ENCODE data around the gene RSKR.
A peak's percentile ranks its signal among the peaks of the same experiment; 100 is the strongest.
"Not testable (repeated sequence)": the region's sequence is repeated elsewhere in the genome, so short reads cannot be mapped to it uniquely, and the experiment has no call there.

The RSKR gene

DNA sequence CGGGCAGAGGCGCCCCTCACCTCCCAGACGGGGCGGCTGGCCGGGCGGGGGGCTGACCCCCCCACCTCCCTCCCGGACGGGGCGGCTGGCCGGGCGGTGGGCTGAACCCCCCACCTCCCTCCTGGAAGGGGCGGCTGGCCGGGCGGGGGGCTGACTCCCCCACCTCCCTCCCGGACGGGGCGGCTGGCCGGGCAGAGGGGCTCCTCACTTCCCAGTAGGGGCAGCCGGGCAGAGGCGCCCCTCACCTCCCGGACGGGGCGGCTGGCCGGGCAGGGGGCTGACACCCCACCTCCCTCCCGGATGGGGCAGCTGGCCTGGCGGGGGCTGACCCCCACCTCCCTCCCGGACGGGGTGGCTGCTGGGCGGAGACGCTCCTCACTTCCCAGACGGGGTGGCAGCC, 10.0 kb downstream of the RSKR start:
- H3K4me3 ChIP-seq (ENCODE audit: low read depth in 1 of 2, low read length in 2 of 2); H3K27me3 ChIP-seq (ENCODE audit: control insufficient read depth in 1 of 2, insufficient read depth in 2 of 2, low read length in 2 of 2); H3K9me3 ChIP-seq (ENCODE audit: control insufficient read depth in 1 of 2, low read length in 2 of 2); H3K27ac ChIP-seq (ENCODE audit: low read depth, low read length); H3K36me3 ChIP-seq (ENCODE audit: control insufficient read depth in 1 of 2, insufficient read depth in 2 of 2, low read length in 2 of 2); H3K4me1 ChIP-seq (ENCODE audit: control insufficient read depth in 1 of 2, insufficient read depth in 2 of 2, low read length in 2 of 2); H3K9ac ChIP-seq (ENCODE audit: low read depth in 1 of 2, low read length in 2 of 2): not testable (repeated sequence)

DNA sequence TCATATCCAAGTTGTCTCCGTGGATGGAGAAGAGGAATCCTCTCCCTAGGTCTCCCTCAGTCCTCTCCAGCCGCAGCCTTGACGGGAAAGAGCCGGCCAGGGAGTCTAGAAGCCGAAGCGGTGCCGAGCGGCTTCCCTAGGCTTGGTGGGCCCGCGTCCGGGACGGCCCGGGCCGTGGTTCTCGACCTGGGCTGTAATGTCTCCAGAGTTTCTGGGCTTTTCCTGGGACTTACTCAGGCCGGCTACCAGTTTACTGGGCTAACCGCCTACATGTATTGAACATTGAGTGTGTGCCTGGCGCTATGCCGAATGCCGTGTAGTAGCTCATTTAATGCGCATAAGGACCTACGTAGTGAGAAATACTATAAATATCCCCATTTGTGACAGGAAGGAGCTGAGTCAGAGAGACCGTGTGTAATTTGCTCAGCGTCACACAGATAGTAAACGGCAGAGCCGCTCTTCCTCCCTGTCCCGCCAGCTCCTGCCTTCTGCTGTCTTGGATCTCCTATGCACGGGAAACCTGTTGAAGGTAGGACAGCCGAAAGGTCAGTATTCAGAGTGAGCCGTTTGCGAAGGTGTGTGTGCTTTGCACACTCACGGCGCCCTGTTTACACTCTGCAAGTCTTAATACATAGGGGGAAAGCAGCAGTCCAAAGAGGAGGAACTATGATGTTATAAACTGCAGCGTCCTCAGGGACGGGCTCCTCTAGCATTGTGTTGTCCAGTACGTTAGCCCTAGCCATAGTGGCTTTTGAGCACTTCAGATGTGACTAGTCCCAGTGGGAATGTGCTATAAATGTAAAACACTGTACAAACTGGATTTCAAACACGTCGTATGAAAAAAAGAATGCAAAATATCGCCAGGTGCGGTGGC, 14.4 kb downstream of the RSKR start:
- peaks cover 12 to 19% of the 10 kb centered on the region in 2 donors for H3K4me1 ChIP-seq (ENCODE audit: control insufficient read depth in 1 of 2, insufficient read depth in 2 of 2, low read length in 2 of 2)
- H3K27me3 ChIP-seq (ENCODE audit: control insufficient read depth in 1 of 2, insufficient read depth in 2 of 2, low read length in 2 of 2) = no peaks in the 10 kb centered on the region
- H3K36me3 ChIP-seq (ENCODE audit: control insufficient read depth in 1 of 2, insufficient read depth in 2 of 2, low read length in 2 of 2) = no peaks in the 10 kb centered on the region
- H3K9me3 ChIP-seq (ENCODE audit: control insufficient read depth in 1 of 2, low read length in 2 of 2) = no peaks in the 10 kb centered on the region
- H3K9ac ChIP-seq (ENCODE audit: low read depth in 1 of 2, low read length in 2 of 2) = peak overlapping the region; percentile 93 to 96
- peak overlapping the region; percentile 75 to 76 for H3K4me3 ChIP-seq (ENCODE audit: low read depth in 1 of 2, low read length in 2 of 2)
- peak overlapping the region; percentile 86 for H3K27ac ChIP-seq (ENCODE audit: low read depth, low read length)

DNA sequence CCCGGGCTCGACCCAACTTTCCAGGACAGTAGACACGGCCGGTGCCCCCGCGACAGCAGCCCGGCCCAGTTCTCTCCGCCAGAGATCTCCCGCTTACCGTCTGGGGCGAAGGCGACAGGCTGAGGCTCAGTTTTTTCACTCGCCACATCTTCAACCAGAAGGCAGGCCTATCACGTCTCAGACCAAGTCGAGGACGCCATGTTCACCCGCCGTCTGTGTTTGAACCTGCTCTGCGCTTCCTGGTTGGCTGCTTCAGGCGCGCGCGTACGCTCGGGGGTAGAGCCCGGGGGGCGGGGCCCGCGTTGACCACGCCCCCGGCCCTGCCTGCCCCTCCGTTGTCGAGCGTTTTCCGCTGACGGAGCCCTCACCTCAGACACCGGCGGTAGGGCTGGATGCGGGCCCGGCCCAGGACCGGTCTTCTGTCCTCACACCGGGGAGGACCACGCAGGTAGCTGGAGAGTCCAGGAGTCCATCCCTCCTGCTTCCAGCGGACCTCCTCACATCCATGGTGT, 15.1 kb downstream of the RSKR start, which contains the start of gene SPAG5:
TSS of gene SPAG5 (minus strand) at position 227 of the 512 bp plus-strand sequence. CDS start at position 148, 79 bp downstream.
- Histone ChIP-seq H3K36me3 (ENCODE audit: control insufficient read depth in 1 of 2, insufficient read depth in 2 of 2, low read length in 2 of 2) (no peaks in the 10 kb centered on the region), H3K9ac (ENCODE audit: low read depth in 1 of 2, low read length in 2 of 2) (peak within 1 kb of the TSS; percentile 93 to 96), H3K4me3 (ENCODE audit: low read depth in 1 of 2, low read length in 2 of 2) (peak within 1 kb of the TSS; percentile 75 to 76)

DNA sequence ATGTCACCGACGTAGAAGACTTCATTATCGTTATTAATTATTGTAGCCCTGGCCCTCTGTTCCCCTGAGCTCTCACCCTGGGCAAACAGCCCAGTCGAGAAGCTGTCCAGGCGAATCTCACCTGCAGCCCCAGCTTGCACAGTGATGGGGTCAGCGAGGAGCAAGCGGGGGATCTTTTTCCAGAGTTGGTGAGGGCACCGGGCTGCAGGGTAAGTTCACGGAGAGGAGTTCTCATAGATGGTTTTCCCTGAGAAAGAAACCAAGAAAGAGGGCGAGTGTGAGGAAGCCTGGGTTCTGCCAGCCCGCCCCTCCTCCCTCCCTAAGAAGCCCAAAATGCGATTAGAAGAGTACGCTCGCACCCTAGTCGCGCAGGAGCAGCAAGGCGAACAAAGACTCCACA, 15.6 kb downstream of the RSKR start:
- no peaks in the 10 kb centered on the region for H3K36me3 ChIP-seq (ENCODE audit: control insufficient read depth in 1 of 2, insufficient read depth in 2 of 2, low read length in 2 of 2)
- H3K27ac ChIP-seq (ENCODE audit: low read depth, low read length) = no peak overlapping the region
- peak overlapping the region; percentile 75 to 76 for H3K4me3 ChIP-seq (ENCODE audit: low read depth in 1 of 2, low read length in 2 of 2)
- peak overlapping the region; percentile 93 to 96 for H3K9ac ChIP-seq (ENCODE audit: low read depth in 1 of 2, low read length in 2 of 2)
- H3K4me1 ChIP-seq (ENCODE audit: control insufficient read depth in 1 of 2, insufficient read depth in 2 of 2, low read length in 2 of 2) = peaks cover 12 to 19% of the 10 kb centered on the region in 2 donors
- H3K9me3 ChIP-seq (ENCODE audit: control insufficient read depth in 1 of 2, low read length in 2 of 2) = no peaks in the 10 kb centered on the region
- no peaks in the 10 kb centered on the region for H3K27me3 ChIP-seq (ENCODE audit: control insufficient read depth in 1 of 2, insufficient read depth in 2 of 2, low read length in 2 of 2)

More for the DNA sequence above, 15.1 kb downstream of the RSKR start, which contains the start of gene SPAG5:
- Histone ChIP-seq H3K9me3 (ENCODE audit: control insufficient read depth in 1 of 2, low read length in 2 of 2) (no peaks in the 10 kb centered on the region), H3K4me1 (ENCODE audit: control insufficient read depth in 1 of 2, insufficient read depth in 2 of 2, low read length in 2 of 2) (peaks cover 12 to 19% of the 10 kb centered on the region in 2 donors), H3K27ac (ENCODE audit: low read depth, low read length) (peak within 1 kb of the TSS; percentile 86), H3K27me3 (ENCODE audit: control insufficient read depth in 1 of 2, insufficient read depth in 2 of 2, low read length in 2 of 2) (no peaks in the 10 kb centered on the region)

DNA sequence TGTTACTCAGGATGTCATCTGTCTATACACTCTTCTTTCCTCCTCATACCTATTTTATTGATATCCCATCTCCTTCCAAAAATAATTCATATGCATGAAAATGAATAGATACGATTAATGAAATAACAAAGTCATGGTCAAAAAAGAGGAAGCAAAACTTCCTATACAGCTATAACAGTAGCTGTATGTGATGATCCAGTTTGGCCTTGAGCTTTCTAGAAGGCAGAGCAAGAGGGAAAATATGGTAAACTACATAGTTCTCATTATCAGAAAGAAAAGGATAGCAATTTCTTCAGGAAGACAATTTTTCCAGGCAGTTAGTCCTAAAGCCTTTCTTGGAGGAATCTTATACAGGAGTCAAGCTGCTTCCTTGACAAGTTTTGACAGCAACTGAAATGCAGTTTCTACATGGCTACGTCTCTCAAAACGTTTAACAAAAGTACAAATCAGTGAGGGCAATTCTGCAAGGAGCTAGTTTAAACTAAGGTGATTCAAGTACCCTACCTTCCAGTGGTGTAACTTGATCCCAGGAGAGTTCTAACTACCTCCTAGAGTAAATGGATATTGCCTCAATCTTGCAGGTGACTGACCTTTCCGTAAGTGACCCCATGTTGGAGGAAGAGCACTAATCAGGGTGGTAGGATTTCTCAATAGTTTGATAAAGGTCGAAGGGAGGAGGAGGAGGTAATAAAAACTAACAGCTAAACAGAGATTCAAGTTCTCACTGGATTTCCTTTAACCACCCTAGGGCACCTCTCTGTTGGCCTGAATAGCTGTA, 16.2 kb downstream of the RSKR start:
- H3K36me3 ChIP-seq (ENCODE audit: control insufficient read depth in 1 of 2, insufficient read depth in 2 of 2, low read length in 2 of 2) = peaks cover 0 to 2% of the 10 kb centered on the region in 2 donors
- peaks cover 12 to 19% of the 10 kb centered on the region in 2 donors for H3K4me1 ChIP-seq (ENCODE audit: control insufficient read depth in 1 of 2, insufficient read depth in 2 of 2, low read length in 2 of 2)
- H3K4me3 ChIP-seq (ENCODE audit: low read depth in 1 of 2, low read length in 2 of 2) = peak overlapping the region; percentile 75 to 76
- H3K27me3 ChIP-seq (ENCODE audit: control insufficient read depth in 1 of 2, insufficient read depth in 2 of 2, low read length in 2 of 2) = no peaks in the 10 kb centered on the region
- H3K27ac ChIP-seq (ENCODE audit: low read depth, low read length) = no peak overlapping the region
- no peaks in the 10 kb centered on the region for H3K9me3 ChIP-seq (ENCODE audit: control insufficient read depth in 1 of 2, low read length in 2 of 2)
- peak overlapping the region; percentile 93 to 96 for H3K9ac ChIP-seq (ENCODE audit: low read depth in 1 of 2, low read length in 2 of 2)

DNA sequence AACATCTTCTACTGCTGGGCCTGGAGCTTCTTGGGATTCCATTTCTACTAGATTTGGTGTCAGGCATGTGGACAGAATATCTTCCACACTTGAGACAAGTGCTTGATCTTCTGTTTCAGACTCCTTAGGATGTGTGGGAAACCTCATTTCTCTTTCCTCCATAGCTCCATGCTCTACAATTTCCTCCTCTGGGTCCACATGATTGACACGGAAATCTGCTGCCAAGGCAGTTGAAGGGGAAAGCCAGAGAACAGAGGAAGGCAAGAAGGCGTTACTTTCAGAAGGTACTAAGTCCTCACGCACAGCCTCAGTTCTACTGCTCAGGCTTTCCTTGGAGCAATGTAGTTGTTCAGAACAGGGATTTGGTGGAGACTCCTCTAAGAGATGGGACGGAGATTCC, 21.7 kb downstream of the RSKR start:
- Histone ChIP-seq H3K27me3 (ENCODE audit: control insufficient read depth in 1 of 2, insufficient read depth in 2 of 2, low read length in 2 of 2) (no peaks in the 10 kb centered on the region), H3K9ac (ENCODE audit: low read depth in 1 of 2, low read length in 2 of 2) (no peak overlapping the region), H3K27ac (ENCODE audit: low read depth, low read length) (no peak overlapping the region), H3K4me3 (ENCODE audit: low read depth in 1 of 2, low read length in 2 of 2) (no peak overlapping the region), H3K9me3 (ENCODE audit: control insufficient read depth in 1 of 2, low read length in 2 of 2) (no peaks in the 10 kb centered on the region), H3K36me3 (ENCODE audit: control insufficient read depth in 1 of 2, insufficient read depth in 2 of 2, low read length in 2 of 2) (peaks cover 9 to 29% of the 10 kb centered on the region in 2 donors), H3K4me1 (ENCODE audit: control insufficient read depth in 1 of 2, insufficient read depth in 2 of 2, low read length in 2 of 2) (no peaks in the 10 kb centered on the region)

DNA sequence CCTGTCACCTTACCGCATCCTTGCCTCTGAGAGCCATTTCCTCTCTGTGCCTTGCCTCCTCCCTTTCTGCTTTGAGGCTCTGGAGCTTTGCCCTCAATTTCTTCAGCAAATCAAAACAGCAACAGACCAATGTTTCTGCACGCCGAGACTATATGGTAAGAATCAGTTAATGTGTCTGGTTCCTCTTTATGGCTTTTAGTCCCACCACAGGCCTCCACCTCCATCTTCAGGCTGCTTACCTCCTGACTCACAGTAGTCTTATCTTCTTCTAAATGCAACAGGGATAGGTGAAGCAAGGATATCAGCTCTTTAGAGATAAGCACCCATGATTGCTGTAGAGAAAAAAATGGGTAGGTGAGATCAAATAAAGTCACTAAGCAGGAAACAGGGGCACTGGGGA, 28.1 kb downstream of the RSKR start:
- H3K4me1 ChIP-seq (ENCODE audit: control insufficient read depth in 1 of 2, insufficient read depth in 2 of 2, low read length in 2 of 2) = no peaks in the 10 kb centered on the region

DNA sequence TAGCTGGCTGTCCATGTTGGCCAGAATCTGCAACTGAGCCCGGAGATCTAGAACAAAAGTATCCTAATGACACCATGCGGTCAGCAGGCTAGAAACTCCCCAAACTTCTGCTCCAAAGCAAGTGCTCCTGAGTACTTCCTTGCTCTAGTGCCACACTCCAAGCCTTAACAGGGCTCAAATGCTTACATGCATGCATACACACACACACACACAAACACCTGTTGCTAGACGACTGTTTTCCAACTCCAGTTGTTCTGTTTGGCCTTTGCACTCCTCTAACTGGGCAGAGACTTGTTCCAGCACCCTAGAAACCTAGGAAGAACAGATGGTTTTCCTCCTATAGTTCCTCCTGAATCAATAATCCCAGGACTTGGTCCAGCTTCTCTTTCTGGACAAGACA, 29.6 kb downstream of the RSKR start:
- no peaks in the 10 kb centered on the region for H3K27me3 ChIP-seq (ENCODE audit: control insufficient read depth in 1 of 2, insufficient read depth in 2 of 2, low read length in 2 of 2)
- H3K9ac ChIP-seq (ENCODE audit: low read depth in 1 of 2, low read length in 2 of 2) = no peak overlapping the region
- H3K4me3 ChIP-seq (ENCODE audit: low read depth in 1 of 2, low read length in 2 of 2) = no peak overlapping the region
- no peaks in the 10 kb centered on the region for H3K9me3 ChIP-seq (ENCODE audit: control insufficient read depth in 1 of 2, low read length in 2 of 2)
- peaks cover 25 to 61% of the 10 kb centered on the region in 2 donors for H3K36me3 ChIP-seq (ENCODE audit: control insufficient read depth in 1 of 2, insufficient read depth in 2 of 2, low read length in 2 of 2)
- no peak overlapping the region for H3K27ac ChIP-seq (ENCODE audit: low read depth, low read length)
- no peaks in the 10 kb centered on the region for H3K4me1 ChIP-seq (ENCODE audit: control insufficient read depth in 1 of 2, insufficient read depth in 2 of 2, low read length in 2 of 2)

More for the DNA sequence above, 28.1 kb downstream of the RSKR start:
- H3K27ac ChIP-seq (ENCODE audit: low read depth, low read length) = no peak overlapping the region
- H3K4me3 ChIP-seq (ENCODE audit: low read depth in 1 of 2, low read length in 2 of 2) = no peak overlapping the region
- H3K9ac ChIP-seq (ENCODE audit: low read depth in 1 of 2, low read length in 2 of 2) = no peak overlapping the region
- H3K9me3 ChIP-seq (ENCODE audit: control insufficient read depth in 1 of 2, low read length in 2 of 2) = no peaks in the 10 kb centered on the region
- peaks cover 25 to 54% of the 10 kb centered on the region in 2 donors for H3K36me3 ChIP-seq (ENCODE audit: control insufficient read depth in 1 of 2, insufficient read depth in 2 of 2, low read length in 2 of 2)
- H3K27me3 ChIP-seq (ENCODE audit: control insufficient read depth in 1 of 2, insufficient read depth in 2 of 2, low read length in 2 of 2) = no peaks in the 10 kb centered on the region

DNA sequence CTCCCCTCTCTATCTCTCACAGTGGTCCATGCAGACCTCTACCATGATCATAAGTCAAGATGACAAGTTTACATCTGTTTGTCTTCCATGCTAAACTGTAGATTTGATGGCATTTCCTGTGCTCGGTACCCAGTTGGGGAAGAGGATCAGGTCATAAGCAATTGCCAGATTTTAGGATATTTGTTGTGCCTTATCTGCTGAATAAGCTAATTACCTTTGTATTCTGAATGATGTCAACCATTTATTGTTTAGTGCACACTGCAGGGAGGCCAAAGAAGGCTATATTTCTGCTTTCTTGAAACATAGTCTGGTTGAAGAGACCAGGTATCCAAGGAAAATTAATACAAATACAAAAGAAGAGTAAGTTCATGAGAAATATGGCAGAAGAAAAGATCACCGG, 31.5 kb downstream of the RSKR start:
- Histone ChIP-seq H3K4me1 (ENCODE audit: control insufficient read depth in 1 of 2, insufficient read depth in 2 of 2, low read length in 2 of 2) (peaks cover 0 to under 1% of the 10 kb centered on the region in 2 donors), H3K36me3 (ENCODE audit: control insufficient read depth in 1 of 2, insufficient read depth in 2 of 2, low read length in 2 of 2) (peaks cover 25 to 69% of the 10 kb centered on the region in 2 donors), H3K4me3 (ENCODE audit: low read depth in 1 of 2, low read length in 2 of 2) (no peak overlapping the region), H3K9ac (ENCODE audit: low read depth in 1 of 2, low read length in 2 of 2) (no peak overlapping the region), H3K27ac (ENCODE audit: low read depth, low read length) (no peak overlapping the region), H3K27me3 (ENCODE audit: control insufficient read depth in 1 of 2, insufficient read depth in 2 of 2, low read length in 2 of 2) (no peaks in the 10 kb centered on the region), H3K9me3 (ENCODE audit: control insufficient read depth in 1 of 2, low read length in 2 of 2) (no peaks in the 10 kb centered on the region)

DNA sequence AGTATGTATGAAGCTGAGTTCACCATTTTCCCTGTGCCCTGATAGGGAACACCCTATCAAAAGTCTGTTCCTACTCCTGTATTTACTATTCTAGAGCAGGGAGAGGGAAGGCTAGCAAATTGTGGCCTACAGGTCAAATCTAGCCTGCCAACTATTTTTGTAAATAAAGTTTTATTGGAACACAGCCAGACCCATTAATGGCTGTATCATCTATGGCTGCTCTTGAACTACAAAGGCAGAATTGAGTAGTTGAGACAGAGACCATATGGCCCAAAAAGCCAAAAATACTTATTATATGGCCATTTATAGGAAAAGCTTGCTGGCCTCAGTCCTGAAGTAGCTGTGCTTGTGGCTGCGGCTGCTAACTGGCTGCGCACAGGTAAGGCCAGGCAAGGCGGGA, 33.0 kb downstream of the RSKR start:
- H3K27me3 ChIP-seq (ENCODE audit: control insufficient read depth in 1 of 2, insufficient read depth in 2 of 2, low read length in 2 of 2) = no peaks in the 10 kb centered on the region
- H3K9me3 ChIP-seq (ENCODE audit: control insufficient read depth in 1 of 2, low read length in 2 of 2) = no peaks in the 10 kb centered on the region
- no peak overlapping the region for H3K4me3 ChIP-seq (ENCODE audit: low read depth in 1 of 2, low read length in 2 of 2)
- no peak overlapping the region for H3K9ac ChIP-seq (ENCODE audit: low read depth in 1 of 2, low read length in 2 of 2)
- H3K27ac ChIP-seq (ENCODE audit: low read depth, low read length) = no peak overlapping the region
- H3K4me1 ChIP-seq (ENCODE audit: control insufficient read depth in 1 of 2, insufficient read depth in 2 of 2, low read length in 2 of 2) = peaks cover 0 to 10% of the 10 kb centered on the region in 2 donors
- peaks cover 22 to 65% of the 10 kb centered on the region in 2 donors for H3K36me3 ChIP-seq (ENCODE audit: control insufficient read depth in 1 of 2, insufficient read depth in 2 of 2, low read length in 2 of 2)

Data from duodenal mucosa (tissue), 2 donors.